HEK293 (cell line): Measurements from ENCODE around the gene SLFNL1.

Experiments
- CTCF ChIA-PET: fragments of 350-600 bp; formaldehyde crosslinking; extraction: SDS; loops from one replicate; lab custom pipeline; 2021; ENCODE audit warnings: antibody characterized with exemption; lab: Yijun Ruan, JAX
- POLR2A ChIA-PET: fragments of 300-600 bp; formaldehyde crosslinking; extraction: SDS; loops from one replicate; lab custom pipeline; 2020; ENCODE audit warnings: antibody characterized with exemption, inconsistent platforms; lab: Yijun Ruan, JAX
- H3K27ac ChIP-seq: fragments of 200-500 bp; sonication (Bioruptor generic); 2 replicates; pipeline ENCODE4 v1.5.1; 2014; ENCODE audit warnings: low read depth, low read length, control low read depth, inconsistent platforms; ENCODE audit errors: extremely low read depth
- H3K36me3 ChIP-seq, 2 experiments: fragments of 200-500 bp in 1 of 2; sonication (Bioruptor generic) in 1 of 2; 1 replicate in 1 of 2; 2 replicates in 1 of 2; pipeline ENCODE4 v1.5.1; 2014 to 2017; ENCODE audit warnings: inconsistent platforms in 2 of 2, low read length in 2 of 2; ENCODE audit not compliant: control insufficient read depth in 2 of 2, insufficient read depth in 1 of 2
- H3K4me1 ChIP-seq: fragments of 200-500 bp; sonication (Bioruptor generic); 2 replicates; pipeline ENCODE4 v1.5.1; 2014; ENCODE audit warnings: mild to moderate bottlenecking, low read length, inconsistent platforms; ENCODE audit not compliant: control insufficient read depth, insufficient read depth
- H3K4me3 ChIP-seq: 2 replicates; pipeline ENCODE4 v1.5.1; 2011; ENCODE audit warnings: low read depth, mild to moderate bottlenecking, control low read depth, low read length, moderate library complexity
- H3K9me3 ChIP-seq: fragments of 200-500 bp; sonication (Bioruptor generic); 2 replicates; pipeline ENCODE4 v1.5.1; 2014; ENCODE audit warnings: low read depth, low read length, inconsistent platforms; ENCODE audit not compliant: control insufficient read depth, insufficient read depth
- GFI1B ChIP-seq: fragments of 450-650 bp; formaldehyde crosslinking; IDR thresholded peaks from 2 replicates; pipeline ENCODE4 v1.5.1; 2016; ENCODE audit warnings: missing biosample characterization, missing genetic modification characterization
- GLI4 ChIP-seq: fragments of 450-650 bp; formaldehyde crosslinking; IDR thresholded peaks from 2 replicates; pipeline ENCODE4 v1.5.1; 2016; ENCODE audit warnings: missing biosample characterization, missing genetic modification characterization
- IKZF3 ChIP-seq: fragments of 450-650 bp; IDR thresholded peaks from 2 replicates; pipeline ENCODE4 v1.5.0; 2018; ENCODE audit warnings: missing biosample characterization, mild to moderate bottlenecking, missing genetic modification characterization, moderate library complexity
- KLF16 ChIP-seq: fragments of 450-650 bp; formaldehyde crosslinking; IDR thresholded peaks from 2 replicates; pipeline ENCODE4 v1.5.1; 2017; ENCODE audit warnings: missing biosample characterization, missing genetic modification characterization
- KLF9 ChIP-seq: fragments of 450-650 bp; formaldehyde crosslinking; IDR thresholded peaks from 2 replicates; pipeline ENCODE4 v1.5.1; 2016; ENCODE audit warnings: missing biosample characterization, missing genetic modification characterization, low read depth
- OVOL3 ChIP-seq: fragments of 450-650 bp; formaldehyde crosslinking; IDR thresholded peaks from 2 replicates; pipeline ENCODE4 v1.5.1; 2016; ENCODE audit warnings: missing biosample characterization, missing genetic modification characterization
- SCRT2 ChIP-seq: fragments of 450-650 bp; formaldehyde crosslinking; IDR thresholded peaks from 2 replicates; pipeline ENCODE4 v1.5.1; 2016; ENCODE audit warnings: missing biosample characterization, missing genetic modification characterization
- YY1 ChIP-seq: fragments of 450-650 bp; formaldehyde crosslinking; IDR thresholded peaks from 2 replicates; pipeline ENCODE4 v1.5.1; 2018; ENCODE audit warnings: missing biosample characterization, missing genetic modification characterization
- ZBTB17 ChIP-seq: fragments of 450-650 bp; formaldehyde crosslinking; IDR thresholded peaks from 2 replicates; pipeline ENCODE4 v1.5.1; 2016; ENCODE audit warnings: missing biosample characterization, missing genetic modification characterization
- ZBTB48 ChIP-seq: fragments of 450-650 bp; formaldehyde crosslinking; IDR thresholded peaks from 2 replicates; pipeline ENCODE4 v1.5.1; 2016; ENCODE audit warnings: missing biosample characterization, missing genetic modification characterization
- ZBTB7A ChIP-seq: fragments of 450-650 bp; formaldehyde crosslinking; IDR thresholded peaks from 2 replicates; pipeline ENCODE4 v1.5.1; 2016; ENCODE audit warnings: low read depth, missing biosample characterization, missing genetic modification characterization
- ZFP37 ChIP-seq: fragments of 450-650 bp; formaldehyde crosslinking; IDR thresholded peaks from 2 replicates; pipeline ENCODE4 v1.5.1; 2016; ENCODE audit warnings: missing biosample characterization, missing genetic modification characterization
- ZFP41 ChIP-seq: fragments of 450-650 bp; formaldehyde crosslinking; IDR thresholded peaks from 2 replicates; pipeline ENCODE4 v1.5.1; 2016; ENCODE audit warnings: missing biosample characterization, missing genetic modification characterization, borderline replicate concordance
- ZFP69B ChIP-seq: fragments of 450-650 bp; formaldehyde crosslinking; IDR thresholded peaks from 2 replicates; pipeline ENCODE4 v1.5.1; 2016; ENCODE audit warnings: missing biosample characterization, missing genetic modification characterization
- ZIC2 ChIP-seq: fragments of 450-650 bp; formaldehyde crosslinking; IDR thresholded peaks from 2 replicates; pipeline ENCODE4 v1.5.1; 2016; ENCODE audit warnings: missing biosample characterization, missing genetic modification characterization
- ZNF133 ChIP-seq: fragments of 450-650 bp; formaldehyde crosslinking; IDR thresholded peaks from 2 replicates; pipeline ENCODE4 v1.5.1; 2016; ENCODE audit warnings: missing biosample characterization, missing genetic modification characterization
- ZNF140 ChIP-seq: fragments of 450-650 bp; formaldehyde crosslinking; IDR thresholded peaks from 2 replicates; pipeline ENCODE4 v1.5.1; 2016; ENCODE audit warnings: missing biosample characterization, missing genetic modification characterization
- ZNF157 ChIP-seq: fragments of 450-650 bp; formaldehyde crosslinking; IDR thresholded peaks from 2 replicates; pipeline ENCODE4 v1.5.1; 2016; ENCODE audit warnings: missing biosample characterization, missing genetic modification characterization
- ZNF16 ChIP-seq: fragments of 450-650 bp; formaldehyde crosslinking; IDR thresholded peaks from 2 replicates; pipeline ENCODE4 v1.5.1; 2016; ENCODE audit warnings: low read depth, missing biosample characterization, missing genetic modification characterization
- ZNF302 ChIP-seq: fragments of 450-650 bp; formaldehyde crosslinking; IDR thresholded peaks from 2 replicates; pipeline ENCODE4 v1.5.1; 2016; ENCODE audit warnings: missing biosample characterization, missing genetic modification characterization, low read depth
- ZNF324 ChIP-seq: fragments of 450-650 bp; formaldehyde crosslinking; IDR thresholded peaks from 2 replicates; pipeline ENCODE4 v1.5.1; 2016; ENCODE audit warnings: missing biosample characterization, missing genetic modification characterization
- ZNF37A ChIP-seq: fragments of 450-650 bp; IDR thresholded peaks from 2 replicates; pipeline ENCODE4 v1.5.1; 2018; ENCODE audit warnings: missing biosample characterization, missing genetic modification characterization
- ZNF510 ChIP-seq: fragments of 450-650 bp; formaldehyde crosslinking; IDR thresholded peaks from 2 replicates; pipeline ENCODE4 v1.5.1; 2018; ENCODE audit warnings: mild to moderate bottlenecking, missing genetic modification characterization, missing biosample characterization; ENCODE audit not compliant: insufficient replicate concordance
- ZNF571 ChIP-seq: fragments of 450-650 bp; formaldehyde crosslinking; IDR thresholded peaks from 2 replicates; pipeline ENCODE4 v1.5.0; 2017; ENCODE audit warnings: missing biosample characterization, missing genetic modification characterization
- TF ChIP-seq, protein P1 (sequence below): fragments of 450-650 bp; formaldehyde crosslinking; IDR thresholded peaks from 2 replicates; pipeline ENCODE4 v1.5.1; 2017; ENCODE audit warnings: missing biosample characterization, mild to moderate bottlenecking, missing genetic modification characterization, moderate library complexity
- TF ChIP-seq, protein P2 (sequence below): fragments of 450-650 bp; formaldehyde crosslinking; IDR thresholded peaks from 2 replicates; pipeline ENCODE4 v1.5.1; 2016; ENCODE audit warnings: missing biosample characterization, missing genetic modification characterization
- TF ChIP-seq, protein P3 (sequence below): fragments of 450-650 bp; formaldehyde crosslinking; IDR thresholded peaks from 2 replicates; pipeline ENCODE4 v1.5.1; 2016; ENCODE audit warnings: missing biosample characterization, missing genetic modification characterization
- TF ChIP-seq, protein P4 (sequence below): fragments of 450-650 bp; formaldehyde crosslinking; IDR thresholded peaks from 2 replicates; pipeline ENCODE4 v1.5.1; 2017; ENCODE audit warnings: missing biosample characterization, missing genetic modification characterization

Gene SLFNL1

DNA sequence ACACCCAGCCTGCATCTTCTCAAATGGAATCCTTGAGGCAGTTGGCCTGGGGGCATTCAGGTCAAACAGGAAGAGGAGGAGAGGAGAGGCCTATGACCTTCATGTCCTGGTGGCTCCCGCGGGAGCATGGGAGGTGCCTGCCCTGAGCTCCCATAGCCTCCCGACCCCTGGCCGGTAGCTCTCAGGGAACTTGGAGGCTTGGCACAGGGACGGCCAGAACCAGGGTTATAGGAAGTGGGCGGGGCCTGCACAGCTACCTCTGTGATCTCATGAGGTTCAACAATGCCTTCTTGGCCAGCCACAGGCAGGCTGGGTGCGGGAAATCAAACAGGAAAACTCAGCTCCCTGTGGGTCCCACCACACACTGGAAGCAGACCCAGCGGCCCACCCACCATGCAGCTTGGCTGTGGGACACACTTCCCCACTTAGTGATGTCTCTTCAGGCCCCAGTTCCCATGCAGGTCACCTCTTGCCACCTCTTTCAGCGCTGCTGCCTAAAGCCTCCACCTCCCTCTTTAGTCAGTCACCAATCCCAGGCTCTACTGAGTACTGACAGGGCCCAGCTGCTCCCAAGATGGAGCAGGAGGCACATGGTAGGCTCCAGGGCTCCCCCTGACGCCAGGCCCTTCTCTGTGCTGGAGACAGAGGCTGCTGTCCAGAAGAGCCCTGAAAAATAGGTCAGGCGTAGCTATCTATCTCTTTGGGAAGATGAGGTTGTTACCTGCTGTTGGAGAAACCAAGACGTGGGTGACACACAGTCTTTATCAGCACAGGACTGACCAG, at the start of gene SLFNL1:
SLFNL1 (minus strand) TSS at position 200 of the 783 bp plus-strand sequence. CDS start 1,065 bp downstream, outside the sequence.
- ChIA-PET POLR2A (interaction anchor here (1.2 kb wide), 1 partner anchor 16 kb away, joined by 3 read pairs; no protein-coding TSS in a partner anchor), CTCF (interaction anchor here (2.1 to 2.7 kb wide), 2 partner anchors 13 to 102 kb away, joined by 6 read pairs; no protein-coding TSS in a partner anchor)
- H3K4me3 ChIP-seq, result no peak within 1 kb of the TSS
- no peak within 1 kb of the TSS; the same call in 1 of the 2 replicates for H3K27ac ChIP-seq
- H3K36me3 ChIP-seq, result peaks cover 0 to 63% of the 10 kb centered on the region in 2 experiments; a peak in 2 of 3 replicates
- H3K4me1 ChIP-seq, result no peaks in the 10 kb centered on the region
- no peaks in the 10 kb centered on the region for H3K9me3 ChIP-seq
- TF ChIP-seq, protein P1, sequence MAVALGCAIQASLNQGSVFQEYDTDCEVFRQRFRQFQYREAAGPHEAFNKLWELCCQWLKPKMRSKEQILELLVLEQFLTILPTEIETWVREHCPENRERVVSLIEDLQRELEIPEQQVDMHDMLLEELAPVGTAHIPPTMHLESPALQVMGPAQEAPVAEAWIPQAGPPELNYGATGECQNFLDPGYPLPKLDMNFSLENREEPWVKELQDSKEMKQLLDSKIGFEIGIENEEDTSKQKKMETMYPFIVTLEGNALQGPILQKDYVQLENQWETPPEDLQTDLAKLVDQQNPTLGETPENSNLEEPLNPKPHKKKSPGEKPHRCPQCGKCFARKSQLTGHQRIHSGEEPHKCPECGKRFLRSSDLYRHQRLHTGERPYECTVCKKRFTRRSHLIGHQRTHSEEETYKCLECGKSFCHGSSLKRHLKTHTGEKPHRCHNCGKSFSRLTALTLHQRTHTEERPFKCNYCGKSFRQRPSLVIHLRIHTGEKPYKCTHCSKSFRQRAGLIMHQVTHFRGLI (tag by site-specific recombination), result no peak
- TF ChIP-seq ZNF571 (no peak), ZNF510 (no peak), ZFP41 (tag by site-specific recombination) (no peak), OVOL3 (tag by site-specific recombination) (no peak), KLF9 (peak; percentile 59; the same call in 1 of the 2 replicates), ZNF16 (tag by site-specific recombination) (no peak), SCRT2 (peak; percentile 65), IKZF3 (tag by site-specific recombination) (no peak), ZNF37A (no peak), ZBTB48 (tag by site-specific recombination) (peak; percentile 82), ZIC2 (no peak), GLI4 (tag by site-specific recombination) (no peak), YY1 (tag by site-specific recombination) (no peak), ZBTB17 (tag by site-specific recombination) (peak; percentile 38; the same call in 1 of the 2 replicates), ZNF140 (tag by site-specific recombination) (no peak), ZNF324 (tag by site-specific recombination) (no peak), ZNF133 (tag by site-specific recombination) (no peak), ZFP69B (peak; percentile 90), ZFP37 (tag by site-specific recombination) (no peak), KLF16 (tag by site-specific recombination) (no peak), GFI1B (tag by site-specific recombination) (no peak), ZNF302 (tag by site-specific recombination) (no peak), ZNF157 (no peak), ZBTB7A (tag by site-specific recombination) (no peak)
- TF ChIP-seq, protein P2, sequence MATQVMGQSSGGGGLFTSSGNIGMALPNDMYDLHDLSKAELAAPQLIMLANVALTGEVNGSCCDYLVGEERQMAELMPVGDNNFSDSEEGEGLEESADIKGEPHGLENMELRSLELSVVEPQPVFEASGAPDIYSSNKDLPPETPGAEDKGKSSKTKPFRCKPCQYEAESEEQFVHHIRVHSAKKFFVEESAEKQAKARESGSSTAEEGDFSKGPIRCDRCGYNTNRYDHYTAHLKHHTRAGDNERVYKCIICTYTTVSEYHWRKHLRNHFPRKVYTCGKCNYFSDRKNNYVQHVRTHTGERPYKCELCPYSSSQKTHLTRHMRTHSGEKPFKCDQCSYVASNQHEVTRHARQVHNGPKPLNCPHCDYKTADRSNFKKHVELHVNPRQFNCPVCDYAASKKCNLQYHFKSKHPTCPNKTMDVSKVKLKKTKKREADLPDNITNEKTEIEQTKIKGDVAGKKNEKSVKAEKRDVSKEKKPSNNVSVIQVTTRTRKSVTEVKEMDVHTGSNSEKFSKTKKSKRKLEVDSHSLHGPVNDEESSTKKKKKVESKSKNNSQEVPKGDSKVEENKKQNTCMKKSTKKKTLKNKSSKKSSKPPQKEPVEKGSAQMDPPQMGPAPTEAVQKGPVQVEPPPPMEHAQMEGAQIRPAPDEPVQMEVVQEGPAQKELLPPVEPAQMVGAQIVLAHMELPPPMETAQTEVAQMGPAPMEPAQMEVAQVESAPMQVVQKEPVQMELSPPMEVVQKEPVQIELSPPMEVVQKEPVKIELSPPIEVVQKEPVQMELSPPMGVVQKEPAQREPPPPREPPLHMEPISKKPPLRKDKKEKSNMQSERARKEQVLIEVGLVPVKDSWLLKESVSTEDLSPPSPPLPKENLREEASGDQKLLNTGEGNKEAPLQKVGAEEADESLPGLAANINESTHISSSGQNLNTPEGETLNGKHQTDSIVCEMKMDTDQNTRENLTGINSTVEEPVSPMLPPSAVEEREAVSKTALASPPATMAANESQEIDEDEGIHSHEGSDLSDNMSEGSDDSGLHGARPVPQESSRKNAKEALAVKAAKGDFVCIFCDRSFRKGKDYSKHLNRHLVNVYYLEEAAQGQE (tag by site-specific recombination), result no peak
- TF ChIP-seq, protein P3, sequence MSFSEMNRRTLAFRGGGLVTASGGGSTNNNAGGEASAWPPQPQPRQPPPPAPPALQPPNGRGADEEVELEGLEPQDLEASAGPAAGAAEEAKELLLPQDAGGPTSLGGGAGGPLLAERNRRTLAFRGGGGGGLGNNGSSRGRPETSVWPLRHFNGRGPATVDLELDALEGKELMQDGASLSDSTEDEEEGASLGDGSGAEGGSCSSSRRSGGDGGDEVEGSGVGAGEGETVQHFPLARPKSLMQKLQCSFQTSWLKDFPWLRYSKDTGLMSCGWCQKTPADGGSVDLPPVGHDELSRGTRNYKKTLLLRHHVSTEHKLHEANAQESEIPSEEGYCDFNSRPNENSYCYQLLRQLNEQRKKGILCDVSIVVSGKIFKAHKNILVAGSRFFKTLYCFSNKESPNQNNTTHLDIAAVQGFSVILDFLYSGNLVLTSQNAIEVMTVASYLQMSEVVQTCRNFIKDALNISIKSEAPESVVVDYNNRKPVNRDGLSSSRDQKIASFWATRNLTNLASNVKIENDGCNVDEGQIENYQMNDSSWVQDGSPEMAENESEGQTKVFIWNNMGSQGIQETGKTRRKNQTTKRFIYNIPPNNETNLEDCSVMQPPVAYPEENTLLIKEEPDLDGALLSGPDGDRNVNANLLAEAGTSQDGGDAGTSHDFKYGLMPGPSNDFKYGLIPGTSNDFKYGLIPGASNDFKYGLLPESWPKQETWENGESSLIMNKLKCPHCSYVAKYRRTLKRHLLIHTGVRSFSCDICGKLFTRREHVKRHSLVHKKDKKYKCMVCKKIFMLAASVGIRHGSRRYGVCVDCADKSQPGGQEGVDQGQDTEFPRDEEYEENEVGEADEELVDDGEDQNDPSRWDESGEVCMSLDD (tag by site-specific recombination), result no peak
- TF ChIP-seq, protein P4, sequence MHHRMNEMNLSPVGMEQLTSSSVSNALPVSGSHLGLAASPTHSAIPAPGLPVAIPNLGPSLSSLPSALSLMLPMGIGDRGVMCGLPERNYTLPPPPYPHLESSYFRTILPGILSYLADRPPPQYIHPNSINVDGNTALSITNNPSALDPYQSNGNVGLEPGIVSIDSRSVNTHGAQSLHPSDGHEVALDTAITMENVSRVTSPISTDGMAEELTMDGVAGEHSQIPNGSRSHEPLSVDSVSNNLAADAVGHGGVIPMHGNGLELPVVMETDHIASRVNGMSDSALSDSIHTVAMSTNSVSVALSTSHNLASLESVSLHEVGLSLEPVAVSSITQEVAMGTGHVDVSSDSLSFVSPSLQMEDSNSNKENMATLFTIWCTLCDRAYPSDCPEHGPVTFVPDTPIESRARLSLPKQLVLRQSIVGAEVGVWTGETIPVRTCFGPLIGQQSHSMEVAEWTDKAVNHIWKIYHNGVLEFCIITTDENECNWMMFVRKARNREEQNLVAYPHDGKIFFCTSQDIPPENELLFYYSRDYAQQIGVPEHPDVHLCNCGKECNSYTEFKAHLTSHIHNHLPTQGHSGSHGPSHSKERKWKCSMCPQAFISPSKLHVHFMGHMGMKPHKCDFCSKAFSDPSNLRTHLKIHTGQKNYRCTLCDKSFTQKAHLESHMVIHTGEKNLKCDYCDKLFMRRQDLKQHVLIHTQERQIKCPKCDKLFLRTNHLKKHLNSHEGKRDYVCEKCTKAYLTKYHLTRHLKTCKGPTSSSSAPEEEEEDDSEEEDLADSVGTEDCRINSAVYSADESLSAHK, result no peak
